Right lobe of liver (tissue), 4 donors: ENCODE measurements around the gene INTS3.

Source experiments
- CTCF ChIP-seq, 4 donors: fragments of 200-600 bp in 3 of 4; fragments of 450-650 bp in 1 of 4; IDR thresholded peaks; one replicate each; pipeline versions ENCODE4 v1.5.1 to v1.8.0; 2016 to 2022; ENCODE audit warnings: antibody characterized with exemption in 4 of 4, mild to moderate bottlenecking in 2 of 4
- POLR2A ChIP-seq: fragments of 450-650 bp; IDR thresholded peaks from one replicate; pipeline ENCODE4 v1.6.1; 2017; ENCODE audit warnings: antibody characterized with exemption, mild to moderate bottlenecking
- donor health status: DM: no; HTN: no; CAD: no.
- donor health status: DM: no; HTN: no; CAD: no.
- donor health status: DM: no; HTN: yes; CAD: no.

GRCh38 chr1:153792631-153793041 lies 64.8 kb downstream of the INTS3 start:
- TF ChIP-seq CTCF (IDR thresholded peaks at IDR 0.05) (no peak), POLR2A (no peak)
